HepG2 (cell line): Measurements from ENCODE around the gene PTPRH. TPM values are rescaled to one million over a fixed set of nuclear protein-coding genes. Genes with fewer than 3 reads are reported as not detected.

Source experiments
- ATAC-seq: fragments of 200-7000 bp; cut with Tn5 transposase; 3 replicates; pipeline ENCODE4 v1.9.1; 2020; ENCODE audit warnings: mild to moderate bottlenecking, moderate library complexity
- BruUV-seq: library from RNA; stranded (reverse); fragments of 400-500 nt; replicated peaks from 2 replicates; lab custom pipeline; 2021; lab: Mats Ljungman, UMichigan
- CTCF ChIA-PET: fragments of 300-600 bp; formaldehyde crosslinking; extraction: SDS; loops from one replicate; lab custom pipeline; 2021; ENCODE audit warnings: low total read pairs, inconsistent platforms, low intra/inter-chr PET ratio; lab: Yijun Ruan, JAX
- POLR2A ChIA-PET: fragments of 350-600 bp; sonication (Branson Sonifier 250); formaldehyde crosslinking; loops from one replicate; lab custom pipeline; 2020; ENCODE audit warnings: antibody characterized with exemption, inconsistent platforms; lab: Yijun Ruan, JAX
- DNase-seq: peaks from one replicate; pipeline ENCODE4 v3.0.0-alpha.2; 2015; ENCODE audit warnings: low spot score
- FAIRE-seq: peaks from 3 replicates; lab custom pipeline; 2011; peaks lifted over from hg19 to GRCh38; lab: Jason Lieb, UNC
- H2AFZ ChIP-seq: one replicate; pipeline ENCODE4 v1.6.1; 2011; ENCODE audit warnings: low read length, inconsistent platforms
- H3K27ac ChIP-seq: fragments of 300-600 bp; 3 replicates; pipeline ENCODE4 v1.8.0; 2011; ENCODE audit warnings: mixed run types, mild to moderate bottlenecking, mixed read lengths, low read length, inconsistent platforms; ENCODE audit not compliant: insufficient read depth; ENCODE audit errors: extremely low read length
- H3K27me3 ChIP-seq, 2 experiments: fragments of 200-600 bp in 1 of 2; 2 replicates in 1 of 2; 3 replicates in 1 of 2; pipeline versions ENCODE4 v1.6.0 to v1.8.0; 2011; ENCODE audit warnings: low read length in 2 of 2, mild to moderate bottlenecking in 2 of 2, moderate library complexity in 2 of 2, inconsistent platforms in 1 of 2; ENCODE audit not compliant: insufficient read depth in 2 of 2, control insufficient read depth in 1 of 2
- H3K36me3 ChIP-seq, 2 experiments: fragments of 200-600 bp in 1 of 2; replicated peaks in 1 of 2; 2 replicates in 1 of 2; 3 replicates in 1 of 2; pipeline versions ENCODE4 v1.5.1 to v1.8.0; 2011; ENCODE audit warnings: low read length in 2 of 2, inconsistent platforms in 1 of 2; ENCODE audit not compliant: insufficient read depth in 2 of 2, control insufficient read depth in 1 of 2
- H3K4me1 ChIP-seq: 2 replicates; pipeline ENCODE4 v1.5.1; 2012; ENCODE audit warnings: low read length, inconsistent platforms; ENCODE audit not compliant: insufficient read depth
- H3K4me2 ChIP-seq: 2 replicates; pipeline ENCODE4 v1.6.0; 2011; ENCODE audit warnings: low read depth, low read length, inconsistent platforms
- H3K4me3 ChIP-seq, 3 experiments: fragments of 200-600 bp in 1 of 3; sonication (generic), shearing (Covaris generic) in 1 of 3; replicated peaks in 1 of 3; 2 replicates each; pipeline ENCODE4 v1.5.1; 2011 to 2016; ENCODE audit warnings: low read length in 3 of 3, inconsistent platforms in 2 of 3, low read depth in 2 of 3, mild to moderate bottlenecking in 2 of 3, control low read depth in 1 of 3, mixed read lengths in 1 of 3; ENCODE audit not compliant: insufficient read depth in 1 of 3
- H3K79me2 ChIP-seq: one replicate; pipeline ENCODE4 v1.6.1; 2011; ENCODE audit warnings: low read length, inconsistent platforms; ENCODE audit not compliant: insufficient read depth
- H3K9ac ChIP-seq: 2 replicates; pipeline ENCODE4 v1.6.0; 2011; ENCODE audit warnings: mild to moderate bottlenecking, low read depth, low read length, inconsistent platforms; ENCODE audit not compliant: insufficient read depth
- H3K9me3 ChIP-seq: 2 replicates; pipeline ENCODE4 v1.5.1; 2012; ENCODE audit warnings: mild to moderate bottlenecking, low read length
- H4K20me1 ChIP-seq: 2 replicates; pipeline ENCODE4 v1.6.0; 2011; ENCODE audit warnings: inconsistent platforms, mild to moderate bottlenecking, low read length, moderate library complexity; ENCODE audit not compliant: insufficient read depth
- BHLHE40 ChIP-seq: IDR thresholded peaks from 2 replicates; pipeline ENCODE4 v1.6.1; 2011; ENCODE audit warnings: low read length, improper control_type of control experiment
- DDIT3 ChIP-seq: sonication (generic); formaldehyde crosslinking; IDR thresholded peaks from 2 replicates; pipeline ENCODE4 v1.4.0; 2020; ENCODE audit warnings: mild to moderate bottlenecking, missing genetic modification reagents
- DNMT1 ChIP-seq: sonication (generic); formaldehyde crosslinking; IDR thresholded peaks from 2 replicates; pipeline ENCODE4 v1.5.1; 2020; ENCODE audit warnings: mild to moderate bottlenecking, missing genetic modification reagents
- GFI1 ChIP-seq: sonication (generic); formaldehyde crosslinking; IDR thresholded peaks from 2 replicates; pipeline ENCODE4 v1.5.0; 2020; ENCODE audit warnings: missing genetic modification reagents, mild to moderate bottlenecking, borderline replicate concordance
- GTF2F1 ChIP-seq: fragments of 150-350 bp; IDR thresholded peaks from 2 replicates; pipeline ENCODE4 v1.6.1; 2014; ENCODE audit warnings: low read length
- HDAC1 ChIP-seq: sonication (generic); formaldehyde crosslinking; IDR thresholded peaks from 2 replicates; pipeline ENCODE4 v1.5.1; 2020; ENCODE audit warnings: mild to moderate bottlenecking, missing genetic modification reagents
- MLXIP ChIP-seq: sonication (generic); formaldehyde crosslinking; IDR thresholded peaks from 2 replicates; pipeline ENCODE4 v1.9.0; 2021; ENCODE audit warnings: missing genetic modification reagents, borderline replicate concordance
- MXD4 ChIP-seq: IDR thresholded peaks from 2 replicates; pipeline ENCODE4 v1.6.1; 2016; ENCODE audit warnings: mild to moderate bottlenecking, missing biosample characterization, missing genetic modification reagents
- NRL ChIP-seq: sonication (generic); formaldehyde crosslinking; IDR thresholded peaks from 2 replicates; pipeline ENCODE4 v1.5.0; 2020; ENCODE audit warnings: missing genetic modification reagents, mild to moderate bottlenecking, moderate library complexity, borderline replicate concordance
- PREB ChIP-seq: sonication (generic); formaldehyde crosslinking; IDR thresholded peaks from 2 replicates; pipeline ENCODE4 v1.4.0; 2020; ENCODE audit warnings: missing genetic modification reagents
- SMAD1 ChIP-seq: sonication (generic); formaldehyde crosslinking; IDR thresholded peaks from 2 replicates; pipeline ENCODE4 v1.4.0; 2020; ENCODE audit warnings: missing genetic modification reagents, low read depth, mild to moderate bottlenecking, borderline replicate concordance
- SNAPC2 ChIP-seq: sonication (generic); formaldehyde crosslinking; IDR thresholded peaks from 2 replicates; pipeline ENCODE4 v1.8.1; 2022; ENCODE audit warnings: mild to moderate bottlenecking, missing genetic modification reagents
- ZMYM2 ChIP-seq: sonication (generic); formaldehyde crosslinking; IDR thresholded peaks from 2 replicates; pipeline ENCODE4 v1.8.0; 2022; ENCODE audit warnings: mild to moderate bottlenecking, missing genetic modification reagents
- ZNF225 ChIP-seq: sonication (generic); formaldehyde crosslinking; IDR thresholded peaks from 2 replicates; pipeline ENCODE4 v1.4.0; 2020; ENCODE audit warnings: mild to moderate bottlenecking, missing genetic modification reagents
- ZNF230 ChIP-seq: sonication (generic); formaldehyde crosslinking; IDR thresholded peaks from 2 replicates; pipeline ENCODE4 v1.4.0; 2020; ENCODE audit warnings: mild to moderate bottlenecking, missing genetic modification reagents
- ZNF552 ChIP-seq: sonication (generic); formaldehyde crosslinking; IDR thresholded peaks from 2 replicates; pipeline ENCODE4 v1.9.0; 2022; ENCODE audit warnings: missing genetic modification reagents, mild to moderate bottlenecking, borderline replicate concordance
- ZNF75D ChIP-seq: sonication (generic); formaldehyde crosslinking; IDR thresholded peaks from 2 replicates; pipeline ENCODE4 v1.8.1; 2023; ENCODE audit warnings: missing genetic modification reagents, mild to moderate bottlenecking, borderline replicate concordance
- ZSCAN5A ChIP-seq: sonication (generic); formaldehyde crosslinking; IDR thresholded peaks from 2 replicates; pipeline ENCODE4 v1.8.0; 2022; ENCODE audit warnings: mild to moderate bottlenecking, missing genetic modification reagents, borderline replicate concordance
- WGBS: methylation state at CpG from one replicate; pipeline ENCODE4 v1.1.6; 2017; ENCODE audit warnings: low lambda C conversion rate; 5-methylcytosine and 5-hydroxymethylcytosine counted together
- in situ Hi-C: cut with HindIII; loops from 2 replicates; pipeline ENCODE4 v1.10.0; 2017; ENCODE audit warnings: low pct_unique_long_range_greater_than_20kb; ENCODE audit not compliant: extremely low pct_ligation_motif_present
- intact Hi-C: fragments of 100-400 bp; cut with micrococcal nuclease; formaldehyde crosslinking; loops from one replicate; pipeline ENCODE4 v1.10.0; 2022; ENCODE audit not compliant: unreplicated experiment
- polyA plus RNA-seq, 8 experiments: library from polyadenylated mRNA; depleted of rRNA in 3 of 8; stranded (reverse) in 7 of 8; unstranded in 1 of 8; fragments of >200 nt; fragmentation: Illumina TruSeq in 4 of 8; extraction: Trizol in 4 of 8; gene quantifications; 2 replicates each; pipeline versions ENCODE4 v1.2.1 to v1.2.3, GENCODE V29; 2011 to 2016; ENCODE audit warnings: low read depth in 4 of 8, missing spikeins in 1 of 8, mixed read lengths in 1 of 8; ENCODE audit not compliant: insufficient read depth in 1 of 8
- total RNA-seq, 5 experiments: library from RNA; depleted of rRNA; stranded (reverse); fragments of >200 nt; fragmentation: Illumina TruSeq; extraction: Trizol; gene quantifications; 2 replicates each; pipeline ENCODE4 v1.2.3, GENCODE V29; 2016; ENCODE audit warnings: low read depth in 1 of 5

PTPRH gene
- total and polyA plus RNA-seq, 2 of the 13 experiments (the other 11 are each of a cell fraction or from before 2014, with no cell fraction given) = 14.7 to 125 TPM

GRCh38 chr19:55178781-55179599 lies 30.3 kb downstream of the PTPRH start:
- H3K9ac ChIP-seq = no peak overlapping the region
- intact Hi-C loops (no loop called here), in situ Hi-C loops (no loop called here)
- no TSS peak for BruUV-seq
- H3K4me3 ChIP-seq = peak overlapping the region in 2 of 3 experiments; percentile 15 to 62; a peak in 2 of 6 replicates
- DNase-seq = peak; percentile 34
- peak; percentile 61 for ATAC-seq
- 13% methylated on average over 25 of the region's 61 CpGs for WGBS
- FAIRE-seq = no peak
- CTCF ChIA-PET = no interaction called here
- H3K36me3 ChIP-seq = peaks cover 0 to 4% of the 10 kb centered on the region in 2 experiments; a peak in 3 of 5 replicates
- POLR2A ChIA-PET = interaction anchor here (2.8 kb wide), 1 partner anchor 28 kb away, joined by 9 read pairs; no protein-coding TSS in a partner anchor
- peak overlapping the region; percentile 84 for H3K4me2 ChIP-seq
- no peaks in the 10 kb centered on the region for H3K9me3 ChIP-seq
- peaks cover 21% of the 10 kb centered on the region for H3K4me1 ChIP-seq
- H3K27ac ChIP-seq = no peak overlapping the region
- H4K20me1 ChIP-seq = peaks cover 13% of the 10 kb centered on the region; the same call in 1 of the 2 replicates
- no peaks in the 10 kb centered on the region for H3K79me2 ChIP-seq
- H3K27me3 ChIP-seq = peaks cover 3 to 36% of the 10 kb centered on the region in 2 experiments; a peak in 4 of 5 replicates
- H2AFZ ChIP-seq = no peak overlapping the region
- TF ChIP-seq MLXIP (no peak), DNMT1 (CRISPR knock-in tag) (no peak), DDIT3 (CRISPR knock-in tag) (no peak), PREB (CRISPR knock-in tag) (no peak), GFI1 (no peak), ZNF230 (no peak), MXD4 (CRISPR knock-in tag) (no peak; the same call in 1 of the 2 replicates), ZNF75D (CRISPR knock-in tag) (no peak), SNAPC2 (CRISPR knock-in tag) (no peak), BHLHE40 (no peak), ZSCAN5A (CRISPR knock-in tag) (no peak), NRL (peak; percentile 35; the same call in 1 of the 2 replicates), SMAD1 (CRISPR knock-in tag) (no peak), ZNF225 (CRISPR knock-in tag) (no peak), ZNF552 (CRISPR knock-in tag) (no peak), ZMYM2 (CRISPR knock-in tag) (no peak), HDAC1 (CRISPR knock-in tag) (no peak; the same call in 1 of the 2 replicates), GTF2F1 (no peak)
